Measurements from ENCODE around the gene OR4K2. TPM values are rescaled to one million over a fixed set of nuclear protein-coding genes. Genes with fewer than 3 reads are reported as not detected.

OR4K2 gene
- total RNA-seq, 1 experiment from 2014 or later, result not detected

DNA sequence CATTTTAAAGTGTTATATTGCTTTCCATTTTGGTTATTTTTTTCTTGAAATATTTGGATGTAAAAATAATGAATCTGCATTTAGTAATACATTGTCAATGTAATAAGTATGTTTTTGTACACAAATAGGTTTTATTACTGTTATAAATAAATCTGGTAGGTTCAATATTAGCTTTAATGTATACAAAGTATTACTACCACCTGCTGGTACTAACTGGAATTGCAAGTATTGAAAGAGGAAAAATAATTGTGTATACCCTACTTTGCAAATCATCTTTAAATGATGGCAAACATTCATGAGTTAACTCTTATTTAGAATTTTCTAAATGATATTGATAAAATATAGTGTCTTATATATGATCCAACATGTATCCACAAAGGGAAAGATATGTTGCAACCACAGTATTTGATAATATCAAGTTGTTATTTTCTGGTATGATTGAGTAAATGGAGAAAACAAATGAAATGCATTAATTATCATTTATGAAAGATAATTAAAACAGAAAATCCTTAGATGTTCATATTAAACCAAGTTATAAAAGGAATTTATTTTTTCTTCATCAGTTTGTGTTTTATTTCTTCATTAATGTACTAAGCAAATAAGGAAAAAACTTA lies 3.2 kb downstream of the OR4K2 start:
- H3K9me3 ChIP-seq, result no peaks in the 10 kb centered on the region; the same call in 1 of the 2 replicates
- Mint-ChIP-seq H3K27me3 (ENCODE audit: insufficient read depth, unreplicated experiment) (no peaks in the 10 kb centered on the region), H3K27ac (ENCODE audit: unreplicated experiment) (no peak overlapping the region), H3K4me3 (ENCODE audit: unreplicated experiment) (no peak overlapping the region), H3K36me3 (ENCODE audit: insufficient read depth, unreplicated experiment) (no peaks in the 10 kb centered on the region), H3K9me3 (ENCODE audit: unreplicated experiment) (no peaks in the 10 kb centered on the region), H3K4me1 (ENCODE audit: low read depth, unreplicated experiment) (no peaks in the 10 kb centered on the region)
- intact Hi-C loops (cut with micrococcal nuclease; ENCODE audit: unreplicated experiment), result no loop called here
- BruUV-seq (replicated peaks), result no TSS peak
- peak in 1 of 2 experiments; percentile 5 for DNase-seq
- no peak overlapping the region for H3K4me3 ChIP-seq (ENCODE audit: low read depth, low read length)
- no peaks in the 10 kb centered on the region for H3K27me3 ChIP-seq (replicated peaks; ENCODE audit: control insufficient read depth, insufficient read depth, low read length)
- CTCF ChIA-PET, result no interaction called here
- TF ChIP-seq, protein P1, sequence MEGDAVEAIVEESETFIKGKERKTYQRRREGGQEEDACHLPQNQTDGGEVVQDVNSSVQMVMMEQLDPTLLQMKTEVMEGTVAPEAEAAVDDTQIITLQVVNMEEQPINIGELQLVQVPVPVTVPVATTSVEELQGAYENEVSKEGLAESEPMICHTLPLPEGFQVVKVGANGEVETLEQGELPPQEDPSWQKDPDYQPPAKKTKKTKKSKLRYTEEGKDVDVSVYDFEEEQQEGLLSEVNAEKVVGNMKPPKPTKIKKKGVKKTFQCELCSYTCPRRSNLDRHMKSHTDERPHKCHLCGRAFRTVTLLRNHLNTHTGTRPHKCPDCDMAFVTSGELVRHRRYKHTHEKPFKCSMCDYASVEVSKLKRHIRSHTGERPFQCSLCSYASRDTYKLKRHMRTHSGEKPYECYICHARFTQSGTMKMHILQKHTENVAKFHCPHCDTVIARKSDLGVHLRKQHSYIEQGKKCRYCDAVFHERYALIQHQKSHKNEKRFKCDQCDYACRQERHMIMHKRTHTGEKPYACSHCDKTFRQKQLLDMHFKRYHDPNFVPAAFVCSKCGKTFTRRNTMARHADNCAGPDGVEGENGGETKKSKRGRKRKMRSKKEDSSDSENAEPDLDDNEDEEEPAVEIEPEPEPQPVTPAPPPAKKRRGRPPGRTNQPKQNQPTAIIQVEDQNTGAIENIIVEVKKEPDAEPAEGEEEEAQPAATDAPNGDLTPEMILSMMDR (IDR thresholded peaks at IDR 0.05; ENCODE audit: insufficient read depth in 1 of 2, low read depth in 1 of 2, low read length in 1 of 2, severe bottlenecking in 1 of 2, unreplicated experiment in 1 of 2), result peak; percentile 30 to 69
- POLR2A ChIA-PET, result no interaction called here
- no peaks in the 10 kb centered on the region for H3K36me3 ChIP-seq (ENCODE audit: control insufficient read depth, insufficient read depth, low read length)
- H3K4me1 ChIP-seq, result no peaks in the 10 kb centered on the region

DNA sequence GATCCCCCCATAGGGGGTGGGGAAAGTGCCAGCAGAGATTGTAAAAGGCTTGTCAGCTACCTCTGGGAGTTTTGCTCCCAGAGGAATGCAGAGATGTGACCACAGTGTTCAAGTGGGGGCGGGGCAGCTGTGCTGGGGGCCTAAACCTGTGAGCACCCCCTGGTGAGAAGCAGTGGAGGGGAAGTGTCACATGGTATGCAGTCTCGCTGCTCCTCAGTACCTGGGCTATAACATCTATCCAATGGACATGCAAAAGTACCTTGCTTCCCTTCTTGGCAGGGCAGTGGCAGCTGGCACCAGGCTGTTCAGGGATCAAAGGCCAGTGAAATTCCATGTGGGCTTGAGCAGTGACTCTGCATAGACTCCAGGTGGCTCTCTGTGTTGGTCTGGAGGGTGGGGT lies 20.3 kb downstream of the OR4K2 start:
- Mint-ChIP-seq H3K36me3 (ENCODE audit: insufficient read depth, unreplicated experiment) (no peaks in the 10 kb centered on the region), H3K4me3 (ENCODE audit: unreplicated experiment) (no peak overlapping the region), H3K27me3 (ENCODE audit: insufficient read depth, unreplicated experiment) (no peaks in the 10 kb centered on the region), H3K9me3 (ENCODE audit: unreplicated experiment) (no peaks in the 10 kb centered on the region), H3K27ac (ENCODE audit: unreplicated experiment) (no peak overlapping the region), H3K4me1 (ENCODE audit: low read depth, unreplicated experiment) (no peaks in the 10 kb centered on the region)
- no peaks in the 10 kb centered on the region for H3K27me3 ChIP-seq (replicated peaks; ENCODE audit: control insufficient read depth, insufficient read depth, low read length)
- no TSS peak for BruUV-seq (replicated peaks)
- POLR2A ChIA-PET, result no interaction called here
- intact Hi-C loops (cut with micrococcal nuclease; ENCODE audit: unreplicated experiment), result no loop called here
- H3K4me3 ChIP-seq (ENCODE audit: low read depth, low read length), result no peak overlapping the region
- H3K36me3 ChIP-seq (ENCODE audit: control insufficient read depth, insufficient read depth, low read length), result no peaks in the 10 kb centered on the region
- CTCF ChIA-PET, result no interaction called here
- DNase-seq, result no peak
- H3K9me3 ChIP-seq, result peaks cover 18% of the 10 kb centered on the region; the same call in 1 of the 2 replicates
- TF ChIP-seq, protein P1 (IDR thresholded peaks at IDR 0.05; ENCODE audit: insufficient read depth in 1 of 2, low read depth in 1 of 2, low read length in 1 of 2, severe bottlenecking in 1 of 2, unreplicated experiment in 1 of 2), result no peak
- no peaks in the 10 kb centered on the region for H3K4me1 ChIP-seq

DNA sequence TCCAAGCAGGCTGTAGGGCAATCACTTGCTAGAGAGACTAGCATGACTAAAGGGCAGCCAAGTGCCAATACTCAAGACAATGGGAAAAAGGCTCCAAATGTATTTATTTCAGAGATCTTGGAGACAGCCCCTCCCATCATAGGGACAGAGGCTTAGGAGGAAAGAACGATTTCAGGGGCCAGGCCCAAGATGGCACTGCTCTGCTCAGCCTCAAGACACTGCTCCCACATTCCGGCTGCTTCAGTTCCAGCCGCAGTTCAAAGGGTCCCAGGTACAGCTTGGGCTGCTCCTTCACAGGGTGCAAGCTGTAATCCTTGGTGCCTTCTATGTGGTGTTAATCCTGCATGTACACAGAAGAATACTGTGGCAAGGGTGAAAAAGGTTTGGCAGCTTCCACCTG lies 26.1 kb downstream of the OR4K2 start:
- no TSS peak for BruUV-seq (replicated peaks)
- H3K4me3 Mint-ChIP-seq (ENCODE audit: unreplicated experiment), result no peak overlapping the region
- H3K27me3 Mint-ChIP-seq (ENCODE audit: insufficient read depth, unreplicated experiment), result no peaks in the 10 kb centered on the region
- H3K36me3 Mint-ChIP-seq (ENCODE audit: insufficient read depth, unreplicated experiment), result no peaks in the 10 kb centered on the region
- intact Hi-C loops (cut with micrococcal nuclease; ENCODE audit: unreplicated experiment), result no loop called here
- CTCF ChIA-PET, result no interaction called here
- no peaks in the 10 kb centered on the region for H3K4me1 Mint-ChIP-seq (ENCODE audit: low read depth, unreplicated experiment)
- TF ChIP-seq, protein P1 (IDR thresholded peaks at IDR 0.05; ENCODE audit: insufficient read depth in 1 of 2, low read depth in 1 of 2, low read length in 1 of 2, severe bottlenecking in 1 of 2, unreplicated experiment in 1 of 2), result no peak
- no peaks in the 10 kb centered on the region for H3K36me3 ChIP-seq (ENCODE audit: control insufficient read depth, insufficient read depth, low read length)
- H3K27me3 ChIP-seq (replicated peaks; ENCODE audit: control insufficient read depth, insufficient read depth, low read length), result no peaks in the 10 kb centered on the region
- POLR2A ChIA-PET, result no interaction called here
- H3K9me3 ChIP-seq, result peaks cover 6% of the 10 kb centered on the region; the same call in 1 of the 2 replicates
- H3K4me1 ChIP-seq, result no peaks in the 10 kb centered on the region
- DNase-seq, result no peak
- no peak overlapping the region for H3K4me3 ChIP-seq (ENCODE audit: low read depth, low read length)
- no peak overlapping the region for H3K27ac Mint-ChIP-seq (ENCODE audit: unreplicated experiment)
- H3K9me3 Mint-ChIP-seq (ENCODE audit: unreplicated experiment), result no peaks in the 10 kb centered on the region

Measured in Caco-2 (cell line).